Activated B cell treated with CpG ODN at 0.5 μM for 24 hours (primary cell): Measurements from ENCODE around the gene SEMA3D. TPM values are rescaled to one million over a fixed set of nuclear protein-coding genes. Genes with fewer than 3 reads are reported as not detected.

Experiments
- ATAC-seq: fragments of 200-7000 bp; cut with Tn5 transposase; one replicate; pipeline ENCODE4 v1.10.0; 2021; ENCODE audit warnings: low read depth, mild to moderate bottlenecking, moderate library complexity
- CTCF ChIA-PET: fragments of 350-600 bp; sonication (Branson Sonifier 250); formaldehyde crosslinking; loops from one replicate; lab custom pipeline; 2021; ENCODE audit warnings: antibody characterized with exemption; lab: Charles Lee
- POLR2A ChIA-PET: fragments of 350-600 bp; sonication (Branson Sonifier 250); formaldehyde crosslinking; loops from one replicate; lab custom pipeline; 2021; ENCODE audit warnings: antibody characterized with exemption; lab: Charles Lee
- DNase-seq: peaks from one replicate; pipeline ENCODE4 v3.0.0; 2022
- H3K27ac Mint-ChIP-seq: one replicate; pipeline ENCODE4 v1.8.0; 2020; ENCODE audit warnings: mixed read lengths
- H3K27me3 Mint-ChIP-seq: one replicate; pipeline ENCODE4 v1.8.0; 2021; ENCODE audit warnings: mixed read lengths
- H3K36me3 Mint-ChIP-seq: one replicate; pipeline ENCODE4 v1.8.0; 2021; ENCODE audit warnings: low read depth, mixed read lengths
- H3K4me1 Mint-ChIP-seq: one replicate; pipeline ENCODE4 v1.8.0; 2021; ENCODE audit warnings: mixed read lengths
- H3K4me3 Mint-ChIP-seq: one replicate; pipeline ENCODE4 v1.8.0; 2020; ENCODE audit warnings: mild to moderate bottlenecking, mixed read lengths
- H3K9me3 Mint-ChIP-seq: one replicate; pipeline ENCODE4 v1.8.0; 2020; ENCODE audit warnings: mixed read lengths
- CTCF ChIP-seq: fragments of 200-600 bp; IDR thresholded peaks from one replicate; pipeline ENCODE4 v1.8.0; 2022; ENCODE audit warnings: antibody characterized with exemption, mild to moderate bottlenecking
- intact Hi-C: fragments of 100-400 bp; cut with micrococcal nuclease; formaldehyde crosslinking; loops from one replicate; pipeline ENCODE4 v1.15.1; 2024
- total RNA-seq: library from RNA; stranded (reverse); gene quantifications from 2 replicates; pipeline ENCODE4 v1.2.3, GENCODE V29; 2022

The SEMA3D gene
- total RNA-seq, 1 donor from 2014 or later: not detected

- no peak overlapping the region for H3K4me3 Mint-ChIP-seq
- peaks cover 8% of the 10 kb centered on the region for H3K4me1 Mint-ChIP-seq
- CTCF ChIA-PET: no interaction called here
- ATAC-seq: no peak
- POLR2A ChIA-PET: no interaction called here
- no peak overlapping the region for H3K27ac Mint-ChIP-seq
- H3K9me3 Mint-ChIP-seq: peaks cover 3% of the 10 kb centered on the region
- TF ChIP-seq CTCF: no peak
- no peaks in the 10 kb centered on the region for H3K36me3 Mint-ChIP-seq
- no peaks in the 10 kb centered on the region for H3K27me3 Mint-ChIP-seq
- DNase-seq: no peak
- intact Hi-C loops: no loop called here
Measured at GRCh38 chr7:85159003-85159402, 27.9 kb downstream of the SEMA3D start.

GRCh38 chr7:85156661-85157208 lies 30.1 kb downstream of the SEMA3D start:
- Mint-ChIP-seq H3K4me1 (peaks cover 8% of the 10 kb centered on the region), H3K27me3 (no peaks in the 10 kb centered on the region), H3K36me3 (no peaks in the 10 kb centered on the region), H3K9me3 (peaks cover 3% of the 10 kb centered on the region), H3K4me3 (no peak overlapping the region), H3K27ac (no peak overlapping the region)
- ChIA-PET CTCF (no interaction called here), POLR2A (no interaction called here)
- intact Hi-C loops: no loop called here
- ATAC-seq (no peak), DNase-seq (no peak)
- no peak for TF ChIP-seq CTCF

- ChIA-PET POLR2A (no interaction called here), CTCF (no interaction called here)
- Mint-ChIP-seq H3K4me1 (no peaks in the 10 kb centered on the region), H3K4me3 (no peak overlapping the region), H3K36me3 (no peaks in the 10 kb centered on the region), H3K27me3 (no peaks in the 10 kb centered on the region), H3K9me3 (peaks cover 3% of the 10 kb centered on the region), H3K27ac (no peak overlapping the region)
- intact Hi-C loops: no loop called here
- DNase-seq (no peak), ATAC-seq (no peak)
- TF ChIP-seq CTCF: no peak
Measured at GRCh38 chr7:85154282-85154937, 32.4 kb downstream of the SEMA3D start.

- DNase-seq: no peak
- no peaks in the 10 kb centered on the region for H3K27me3 Mint-ChIP-seq
- ChIA-PET CTCF (no interaction called here), POLR2A (no interaction called here)
- H3K36me3 Mint-ChIP-seq: no peaks in the 10 kb centered on the region
- intact Hi-C loops: no loop called here
- H3K4me3 Mint-ChIP-seq: no peak overlapping the region
- no peak for TF ChIP-seq CTCF
- no peak overlapping the region for H3K27ac Mint-ChIP-seq
- H3K4me1 Mint-ChIP-seq: no peaks in the 10 kb centered on the region
- H3K9me3 Mint-ChIP-seq: no peaks in the 10 kb centered on the region
- ATAC-seq: no peak
Measured at GRCh38 chr7:85153715-85154114, 33.1 kb downstream of the SEMA3D start.

- TF ChIP-seq CTCF: no peak
- no peaks in the 10 kb centered on the region for H3K9me3 Mint-ChIP-seq
- ATAC-seq (no peak), DNase-seq (no peak)
- H3K27me3 Mint-ChIP-seq: no peaks in the 10 kb centered on the region
- POLR2A ChIA-PET: no interaction called here
- CTCF ChIA-PET: no interaction called here
- H3K4me3 Mint-ChIP-seq: no peak overlapping the region
- no peak overlapping the region for H3K27ac Mint-ChIP-seq
- no peaks in the 10 kb centered on the region for H3K36me3 Mint-ChIP-seq
- no peaks in the 10 kb centered on the region for H3K4me1 Mint-ChIP-seq
- intact Hi-C loops: no loop called here
Measured at GRCh38 chr7:85150624-85151023, 36.2 kb downstream of the SEMA3D start.
